ENCODE measurements around the gene NT5DC1.

Gene NT5DC1

GRCh38 chr6:116072368-116072767 lies 28.3 kb upstream of the NT5DC1 start:
- H3K36me3 ChIP-seq (ENCODE audit: control insufficient read depth, insufficient read depth, low read length), result no peaks in the 10 kb centered on the region
- H3K4me1 ChIP-seq (ENCODE audit: control insufficient read depth, insufficient read depth, low read length), result no peaks in the 10 kb centered on the region
- no peaks in the 10 kb centered on the region for H3K9me3 ChIP-seq (ENCODE audit: control insufficient read depth, insufficient read depth, low read length)
- no peak overlapping the region for H3K9ac ChIP-seq (ENCODE audit: low read depth, low read length)
- no peaks in the 10 kb centered on the region for H3K27me3 ChIP-seq (ENCODE audit: control insufficient read depth, insufficient read depth, low read length)
- H3K4me3 ChIP-seq (ENCODE audit: low read depth, low read length), result no peak overlapping the region

- no peaks in the 10 kb centered on the region for H3K36me3 ChIP-seq (ENCODE audit: control insufficient read depth, insufficient read depth, low read length)
- H3K4me1 ChIP-seq (ENCODE audit: control insufficient read depth, insufficient read depth, low read length), result no peaks in the 10 kb centered on the region
- H3K9me3 ChIP-seq (ENCODE audit: control insufficient read depth, insufficient read depth, low read length), result no peaks in the 10 kb centered on the region
- no peaks in the 10 kb centered on the region for H3K27me3 ChIP-seq (ENCODE audit: control insufficient read depth, insufficient read depth, low read length)
- H3K4me3 ChIP-seq (ENCODE audit: low read depth, low read length), result no peak overlapping the region
- H3K9ac ChIP-seq (ENCODE audit: low read depth, low read length), result no peak overlapping the region
These were observed 26.8 kb upstream of the NT5DC1 start for GRCh38 chr6:116073765-116074440.

- no peaks in the 10 kb centered on the region for H3K9me3 ChIP-seq (ENCODE audit: control insufficient read depth, insufficient read depth, low read length)
- H3K9ac ChIP-seq (ENCODE audit: low read depth, low read length), result no peak overlapping the region
These were observed 25.8 kb upstream of the NT5DC1 start for GRCh38 chr6:116074732-116075390.

GRCh38 chr6:116078522-116078921 lies 22.1 kb upstream of the NT5DC1 start:
- H3K27me3 ChIP-seq (ENCODE audit: control insufficient read depth, insufficient read depth, low read length), result no peaks in the 10 kb centered on the region
- H3K4me3 ChIP-seq (ENCODE audit: low read depth, low read length), result no peak overlapping the region
- no peaks in the 10 kb centered on the region for H3K36me3 ChIP-seq (ENCODE audit: control insufficient read depth, insufficient read depth, low read length)
- H3K9ac ChIP-seq (ENCODE audit: low read depth, low read length), result no peak overlapping the region
- no peaks in the 10 kb centered on the region for H3K4me1 ChIP-seq (ENCODE audit: control insufficient read depth, insufficient read depth, low read length)
- no peaks in the 10 kb centered on the region for H3K9me3 ChIP-seq (ENCODE audit: control insufficient read depth, insufficient read depth, low read length)

More at GRCh38 chr6:116074732-116075390, 25.8 kb upstream of the NT5DC1 start:
- Histone ChIP-seq H3K4me3 (ENCODE audit: low read depth, low read length) (no peak overlapping the region), H3K27me3 (ENCODE audit: control insufficient read depth, insufficient read depth, low read length) (no peaks in the 10 kb centered on the region), H3K36me3 (ENCODE audit: control insufficient read depth, insufficient read depth, low read length) (no peaks in the 10 kb centered on the region), H3K4me1 (ENCODE audit: control insufficient read depth, insufficient read depth, low read length) (no peaks in the 10 kb centered on the region)

GRCh38 chr6:116078945-116079344 lies 21.7 kb upstream of the NT5DC1 start:
- Histone ChIP-seq H3K36me3 (ENCODE audit: control insufficient read depth, insufficient read depth, low read length) (no peaks in the 10 kb centered on the region), H3K27me3 (ENCODE audit: control insufficient read depth, insufficient read depth, low read length) (no peaks in the 10 kb centered on the region), H3K4me1 (ENCODE audit: control insufficient read depth, insufficient read depth, low read length) (no peaks in the 10 kb centered on the region), H3K9ac (ENCODE audit: low read depth, low read length) (no peak overlapping the region), H3K9me3 (ENCODE audit: control insufficient read depth, insufficient read depth, low read length) (no peaks in the 10 kb centered on the region), H3K4me3 (ENCODE audit: low read depth, low read length) (no peak overlapping the region)

GRCh38 chr6:116083052-116083451 lies 17.6 kb upstream of the NT5DC1 start:
- no peak overlapping the region for H3K9ac ChIP-seq (ENCODE audit: low read depth, low read length)
- H3K27me3 ChIP-seq (ENCODE audit: control insufficient read depth, insufficient read depth, low read length), result no peaks in the 10 kb centered on the region
- no peaks in the 10 kb centered on the region for H3K4me1 ChIP-seq (ENCODE audit: control insufficient read depth, insufficient read depth, low read length)
- no peaks in the 10 kb centered on the region for H3K36me3 ChIP-seq (ENCODE audit: control insufficient read depth, insufficient read depth, low read length)
- H3K9me3 ChIP-seq (ENCODE audit: control insufficient read depth, insufficient read depth, low read length), result no peaks in the 10 kb centered on the region
- no peak overlapping the region for H3K4me3 ChIP-seq (ENCODE audit: low read depth, low read length)

GRCh38 chr6:116084284-116084683 lies 16.4 kb upstream of the NT5DC1 start:
- H3K27me3 ChIP-seq (ENCODE audit: control insufficient read depth, insufficient read depth, low read length), result no peaks in the 10 kb centered on the region
- no peak overlapping the region for H3K4me3 ChIP-seq (ENCODE audit: low read depth, low read length)
- H3K36me3 ChIP-seq (ENCODE audit: control insufficient read depth, insufficient read depth, low read length), result no peaks in the 10 kb centered on the region
- no peaks in the 10 kb centered on the region for H3K9me3 ChIP-seq (ENCODE audit: control insufficient read depth, insufficient read depth, low read length)
- no peaks in the 10 kb centered on the region for H3K4me1 ChIP-seq (ENCODE audit: control insufficient read depth, insufficient read depth, low read length)
- H3K9ac ChIP-seq (ENCODE audit: low read depth, low read length), result no peak overlapping the region

GRCh38 chr6:116087437-116088027 lies 13.1 kb upstream of the NT5DC1 start:
- H3K4me1 ChIP-seq (ENCODE audit: control insufficient read depth, insufficient read depth, low read length), result no peaks in the 10 kb centered on the region
- no peaks in the 10 kb centered on the region for H3K27me3 ChIP-seq (ENCODE audit: control insufficient read depth, insufficient read depth, low read length)
- no peak overlapping the region for H3K4me3 ChIP-seq (ENCODE audit: low read depth, low read length)
- no peaks in the 10 kb centered on the region for H3K36me3 ChIP-seq (ENCODE audit: control insufficient read depth, insufficient read depth, low read length)
- H3K9me3 ChIP-seq (ENCODE audit: control insufficient read depth, insufficient read depth, low read length), result no peaks in the 10 kb centered on the region
- H3K9ac ChIP-seq (ENCODE audit: low read depth, low read length), result no peak overlapping the region

GRCh38 chr6:116088946-116089345 lies 11.7 kb upstream of the NT5DC1 start:
- Histone ChIP-seq H3K9me3 (ENCODE audit: control insufficient read depth, insufficient read depth, low read length) (no peaks in the 10 kb centered on the region), H3K27me3 (ENCODE audit: control insufficient read depth, insufficient read depth, low read length) (no peaks in the 10 kb centered on the region), H3K4me3 (ENCODE audit: low read depth, low read length) (no peak overlapping the region), H3K9ac (ENCODE audit: low read depth, low read length) (no peak overlapping the region), H3K4me1 (ENCODE audit: control insufficient read depth, insufficient read depth, low read length) (no peaks in the 10 kb centered on the region), H3K36me3 (ENCODE audit: control insufficient read depth, insufficient read depth, low read length) (no peaks in the 10 kb centered on the region)

- Histone ChIP-seq H3K27me3 (ENCODE audit: control insufficient read depth, insufficient read depth, low read length) (no peaks in the 10 kb centered on the region), H3K36me3 (ENCODE audit: control insufficient read depth, insufficient read depth, low read length) (no peaks in the 10 kb centered on the region), H3K9ac (ENCODE audit: low read depth, low read length) (no peak overlapping the region), H3K4me3 (ENCODE audit: low read depth, low read length) (no peak overlapping the region), H3K9me3 (ENCODE audit: control insufficient read depth, insufficient read depth, low read length) (no peaks in the 10 kb centered on the region), H3K4me1 (ENCODE audit: control insufficient read depth, insufficient read depth, low read length) (no peaks in the 10 kb centered on the region)
These were observed 10.4 kb upstream of the NT5DC1 start for GRCh38 chr6:116090251-116090650.

- H3K36me3 ChIP-seq (ENCODE audit: control insufficient read depth, insufficient read depth, low read length), result no peaks in the 10 kb centered on the region
- no peaks in the 10 kb centered on the region for H3K4me1 ChIP-seq (ENCODE audit: control insufficient read depth, insufficient read depth, low read length)
- H3K4me3 ChIP-seq (ENCODE audit: low read depth, low read length), result no peak overlapping the region
- H3K9me3 ChIP-seq (ENCODE audit: control insufficient read depth, insufficient read depth, low read length), result peaks cover 6% of the 10 kb centered on the region
- no peaks in the 10 kb centered on the region for H3K27me3 ChIP-seq (ENCODE audit: control insufficient read depth, insufficient read depth, low read length)
- H3K9ac ChIP-seq (ENCODE audit: low read depth, low read length), result no peak overlapping the region
These were observed 6.6 kb upstream of the NT5DC1 start for GRCh38 chr6:116094041-116094440.
